Measurements from ENCODE around the gene CCDC91. TPM values are rescaled to one million over a fixed set of nuclear protein-coding genes. Genes with fewer than 3 reads are reported as not detected.

The CCDC91 gene
- total and polyA plus RNA-seq, 4 donors = 13.4 to 41.3 (median 23.3) TPM

DNA sequence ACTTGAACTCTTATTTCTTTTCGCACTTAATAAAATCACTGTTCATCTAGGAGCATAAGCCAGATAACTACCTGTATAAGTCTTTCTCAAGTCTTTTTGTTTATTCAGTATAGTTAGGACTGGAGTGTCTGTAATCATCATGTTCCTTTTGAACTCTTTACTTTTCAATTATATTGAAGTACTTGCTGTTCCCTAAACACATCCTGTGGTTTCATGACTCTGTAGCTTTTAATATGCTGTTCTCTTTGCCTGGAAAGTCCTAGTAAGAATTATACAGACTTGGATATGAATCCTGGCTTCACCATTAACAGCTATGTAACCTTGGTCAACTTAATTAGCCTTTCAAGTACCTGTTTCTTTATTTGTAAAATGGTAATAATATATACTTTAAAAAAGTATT, 88.2 kb downstream of the CCDC91 start:
- no peak overlapping the region for H3K4me3 ChIP-seq

DNA sequence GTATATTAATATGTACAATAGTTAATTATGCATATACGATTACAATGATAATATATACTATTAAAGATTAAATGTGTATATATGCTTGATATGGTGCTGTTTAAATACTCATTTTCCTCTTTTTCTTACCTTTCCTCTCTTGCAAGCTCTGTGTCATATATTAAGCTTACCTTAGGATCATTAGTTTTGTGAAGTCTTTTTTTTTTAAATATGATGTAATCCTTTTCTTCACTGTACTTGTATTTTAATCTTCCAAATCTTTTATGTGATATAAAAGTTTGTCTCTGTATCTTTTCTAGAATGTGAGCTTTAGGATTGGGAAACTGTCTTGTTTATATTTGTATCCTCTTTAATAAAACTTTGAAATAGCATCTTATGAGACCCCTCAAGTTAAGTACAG, 88.7 kb downstream of the CCDC91 start:
- H3K9ac ChIP-seq (ENCODE audit: insufficient read depth in 1 of 2, low read length in 2 of 2) = no peak overlapping the region
- no peaks in the 10 kb centered on the region for H3K4me1 ChIP-seq (ENCODE audit: control insufficient read depth in 5 of 5, insufficient read depth in 5 of 5, low read length in 5 of 5)
- no peaks in the 10 kb centered on the region for H3K9me3 ChIP-seq (ENCODE audit: control insufficient read depth in 4 of 4, insufficient read depth in 3 of 4, low read length in 3 of 4)
- ATAC-seq (ENCODE audit: insufficient read depth, low FRiP score) = no peak
- TF ChIP-seq, protein P1, sequence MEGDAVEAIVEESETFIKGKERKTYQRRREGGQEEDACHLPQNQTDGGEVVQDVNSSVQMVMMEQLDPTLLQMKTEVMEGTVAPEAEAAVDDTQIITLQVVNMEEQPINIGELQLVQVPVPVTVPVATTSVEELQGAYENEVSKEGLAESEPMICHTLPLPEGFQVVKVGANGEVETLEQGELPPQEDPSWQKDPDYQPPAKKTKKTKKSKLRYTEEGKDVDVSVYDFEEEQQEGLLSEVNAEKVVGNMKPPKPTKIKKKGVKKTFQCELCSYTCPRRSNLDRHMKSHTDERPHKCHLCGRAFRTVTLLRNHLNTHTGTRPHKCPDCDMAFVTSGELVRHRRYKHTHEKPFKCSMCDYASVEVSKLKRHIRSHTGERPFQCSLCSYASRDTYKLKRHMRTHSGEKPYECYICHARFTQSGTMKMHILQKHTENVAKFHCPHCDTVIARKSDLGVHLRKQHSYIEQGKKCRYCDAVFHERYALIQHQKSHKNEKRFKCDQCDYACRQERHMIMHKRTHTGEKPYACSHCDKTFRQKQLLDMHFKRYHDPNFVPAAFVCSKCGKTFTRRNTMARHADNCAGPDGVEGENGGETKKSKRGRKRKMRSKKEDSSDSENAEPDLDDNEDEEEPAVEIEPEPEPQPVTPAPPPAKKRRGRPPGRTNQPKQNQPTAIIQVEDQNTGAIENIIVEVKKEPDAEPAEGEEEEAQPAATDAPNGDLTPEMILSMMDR (IDR thresholded peaks at IDR 0.05; ENCODE audit: control extremely low read depth, extremely low read depth) = no peak
- H3K27me3 ChIP-seq (ENCODE audit: control insufficient read depth in 3 of 3, insufficient read depth in 3 of 3, low read length in 2 of 3) = no peaks in the 10 kb centered on the region
- H3K27ac ChIP-seq (ENCODE audit: low read depth in 1 of 2, low read length in 1 of 2) = no peak overlapping the region
- no peak for DNase-seq
- 98 to 100% methylated on average over 1 of the region's 1 CpG for WGBS, 2 donors
- H3K36me3 ChIP-seq (ENCODE audit: control insufficient read depth in 4 of 4, insufficient read depth in 4 of 4, low read length in 4 of 4) = peaks cover 0 to 1% (median 0%) of the 10 kb centered on the region in 4 donors
- no peak overlapping the region for H3K4me3 ChIP-seq

More for the DNA sequence above, 88.2 kb downstream of the CCDC91 start:
- TF ChIP-seq, protein P1 (IDR thresholded peaks at IDR 0.05; ENCODE audit: control extremely low read depth, extremely low read depth) = no peak
- WGBS, 2 donors = 80 to 98% methylated on average over 1 of the region's 1 CpG
- no peak overlapping the region for H3K9ac ChIP-seq (ENCODE audit: insufficient read depth in 1 of 2, low read length in 2 of 2)
- no peaks in the 10 kb centered on the region for H3K4me1 ChIP-seq (ENCODE audit: control insufficient read depth in 5 of 5, insufficient read depth in 5 of 5, low read length in 5 of 5)
- DNase-seq (no peak), ATAC-seq (ENCODE audit: insufficient read depth, low FRiP score) (no peak)
- no peaks in the 10 kb centered on the region for H3K9me3 ChIP-seq (ENCODE audit: control insufficient read depth in 4 of 4, insufficient read depth in 3 of 4, low read length in 3 of 4)
- H3K27me3 ChIP-seq (ENCODE audit: control insufficient read depth in 3 of 3, insufficient read depth in 3 of 3, low read length in 2 of 3) = no peaks in the 10 kb centered on the region
- H3K36me3 ChIP-seq (ENCODE audit: control insufficient read depth in 4 of 4, insufficient read depth in 4 of 4, low read length in 4 of 4) = peaks cover 0 to 1% (median 0%) of the 10 kb centered on the region in 4 donors
- no peak overlapping the region for H3K27ac ChIP-seq (ENCODE audit: low read depth in 1 of 2, low read length in 1 of 2)

DNA sequence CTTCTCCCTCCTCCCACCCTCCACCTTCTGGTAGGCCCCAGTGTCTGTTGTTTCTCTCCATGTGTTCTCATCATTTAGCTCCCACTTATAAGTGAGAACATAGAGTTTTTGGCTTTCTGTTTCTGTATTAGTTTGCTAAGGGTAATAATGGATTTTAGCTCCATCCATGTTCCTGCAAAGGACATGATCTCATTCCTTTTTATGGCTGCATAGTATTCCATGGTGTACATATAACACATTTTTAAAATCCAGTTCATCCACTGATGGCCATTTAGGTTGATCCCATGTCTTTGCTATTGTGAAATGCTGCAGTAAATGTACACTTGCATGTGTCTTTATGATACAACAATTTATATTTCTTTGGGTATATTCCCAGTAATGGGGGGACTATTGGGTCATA, 96.1 kb downstream of the CCDC91 start:
- DNase-seq (no peak), ATAC-seq (ENCODE audit: insufficient read depth, low FRiP score) (no peak)
- Histone ChIP-seq H3K27ac (ENCODE audit: low read depth in 1 of 2, low read length in 1 of 2) (no peak overlapping the region), H3K4me1 (ENCODE audit: control insufficient read depth in 5 of 5, insufficient read depth in 5 of 5, low read length in 5 of 5) (no peaks in the 10 kb centered on the region), H3K9me3 (ENCODE audit: control insufficient read depth in 4 of 4, insufficient read depth in 3 of 4, low read length in 3 of 4) (peaks cover 0 to 12% (median 3%) of the 10 kb centered on the region in 4 donors), H3K36me3 (ENCODE audit: control insufficient read depth in 4 of 4, insufficient read depth in 4 of 4, low read length in 4 of 4) (no peaks in the 10 kb centered on the region), H3K4me3 (no peak overlapping the region), H3K27me3 (ENCODE audit: control insufficient read depth in 3 of 3, insufficient read depth in 3 of 3, low read length in 2 of 3) (no peaks in the 10 kb centered on the region), H3K9ac (ENCODE audit: insufficient read depth in 1 of 2, low read length in 2 of 2) (no peak overlapping the region)
- TF ChIP-seq, protein P1 (IDR thresholded peaks at IDR 0.05; ENCODE audit: control extremely low read depth, extremely low read depth) = no peak

DNA sequence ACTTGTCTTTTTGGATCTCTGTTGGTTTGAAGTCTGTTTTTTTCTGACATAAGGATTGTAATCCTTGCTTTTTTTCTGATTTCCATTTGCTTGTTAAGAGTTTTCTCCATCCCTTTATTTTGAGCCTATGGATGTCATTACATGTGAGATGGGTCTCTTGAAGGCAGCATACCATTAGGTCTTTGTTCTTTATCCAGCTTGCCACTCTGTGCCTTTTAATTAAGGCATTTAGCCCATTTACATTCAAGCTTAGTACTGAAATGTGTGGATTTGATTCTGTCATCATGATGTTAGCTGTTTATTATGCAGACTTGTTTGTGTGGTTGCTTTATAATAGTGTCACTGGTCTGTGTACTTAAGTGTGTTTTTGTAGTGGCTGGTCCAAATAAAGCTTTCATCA, 100.0 kb downstream of the CCDC91 start:
- Histone ChIP-seq H3K9me3 (ENCODE audit: control insufficient read depth in 4 of 4, insufficient read depth in 3 of 4, low read length in 3 of 4) (peaks cover 0 to 12% (median 5%) of the 10 kb centered on the region in 4 donors), H3K4me3 (no peak overlapping the region)
- TF ChIP-seq, protein P1 (IDR thresholded peaks at IDR 0.05; ENCODE audit: control extremely low read depth, extremely low read depth) = no peak

More for the DNA sequence above, 100.0 kb downstream of the CCDC91 start:
- no peak for ATAC-seq (ENCODE audit: insufficient read depth, low FRiP score)
- DNase-seq = peak in 1 of 3 donors; percentile 11
- Histone ChIP-seq H3K4me1 (ENCODE audit: control insufficient read depth in 5 of 5, insufficient read depth in 5 of 5, low read length in 5 of 5) (no peaks in the 10 kb centered on the region), H3K9ac (ENCODE audit: insufficient read depth in 1 of 2, low read length in 2 of 2) (no peak overlapping the region), H3K27me3 (ENCODE audit: control insufficient read depth in 3 of 3, insufficient read depth in 3 of 3, low read length in 2 of 3) (no peaks in the 10 kb centered on the region), H3K36me3 (ENCODE audit: control insufficient read depth in 4 of 4, insufficient read depth in 4 of 4, low read length in 4 of 4) (peaks cover 0 to 2% (median 0%) of the 10 kb centered on the region in 4 donors), H3K27ac (ENCODE audit: low read depth in 1 of 2, low read length in 1 of 2) (no peak overlapping the region)
